GM18520 (cell line): ENCODE measurements around the gene TOE1.
"Not testable (repeated sequence)": the region's sequence is repeated elsewhere in the genome, so short reads cannot be mapped to it uniquely, and the experiment has no call there.

ENCODE experiments used
- ATAC-seq: cut with Tn5 transposase; IDR thresholded peaks from one replicate; pipeline ENCODE4 v1.9.1; 2021; ENCODE audit not compliant: unreplicated experiment

TOE1 gene

GRCh38 chr1:45354838-45355237 lies 14.9 kb downstream of the TOE1 start:
- no peak for ATAC-seq

- ATAC-seq: no peak
Observed at GRCh38 chr1:45355683-45356082, 15.7 kb downstream of the TOE1 start.

- ATAC-seq: no peak
Observed at GRCh38 chr1:45356186-45356585, 16.2 kb downstream of the TOE1 start.

- ATAC-seq: no peak
Observed at GRCh38 chr1:45359882-45360513, 20.0 kb downstream of the TOE1 start.

- ATAC-seq: not testable (repeated sequence)
Observed at GRCh38 chr1:45360981-45361380, 21.0 kb downstream of the TOE1 start.

GRCh38 chr1:45364294-45364693 lies 24.3 kb downstream of the TOE1 start:
- no peak for ATAC-seq

- ATAC-seq: no peak
Observed at GRCh38 chr1:45365051-45365450, 25.1 kb downstream of the TOE1 start.

GRCh38 chr1:45370575-45370974 lies 30.6 kb downstream of the TOE1 start:
- no peak for ATAC-seq

- no peak for ATAC-seq
Observed at GRCh38 chr1:45373573-45373972, 33.6 kb downstream of the TOE1 start.

GRCh38 chr1:45375104-45376090 lies 35.4 kb downstream of the TOE1 start:
- ATAC-seq: no peak

GRCh38 chr1:45378184-45378583 lies 38.2 kb downstream of the TOE1 start:
- ATAC-seq: no peak

- no peak for ATAC-seq
Observed at GRCh38 chr1:45379524-45379923, 39.6 kb downstream of the TOE1 start.

GRCh38 chr1:45380125-45380524 lies 40.2 kb downstream of the TOE1 start:
- ATAC-seq: no peak

- ATAC-seq: no peak
Observed at GRCh38 chr1:45380730-45381129, 40.8 kb downstream of the TOE1 start.

GRCh38 chr1:45381243-45381642 lies 41.3 kb downstream of the TOE1 start:
- ATAC-seq: no peak

GRCh38 chr1:45383191-45383590 lies 43.2 kb downstream of the TOE1 start:
- no peak for ATAC-seq

- not testable (repeated sequence) for ATAC-seq
Observed at GRCh38 chr1:45384213-45384612, 44.2 kb downstream of the TOE1 start.

- no peak for ATAC-seq
Observed at GRCh38 chr1:45385302-45385701, 45.3 kb downstream of the TOE1 start.

- no peak for ATAC-seq
Observed at GRCh38 chr1:45386219-45386618, 46.2 kb downstream of the TOE1 start.
